GM12873 (cell line): ENCODE data around the gene ZFAND4.

Experiments
- TF ChIP-seq, protein P1 (sequence below): IDR thresholded peaks from 2 replicates; pipeline ENCODE4 v1.5.1; 2012; ENCODE audit warnings: low read depth, mild to moderate bottlenecking, moderate library complexity, low read length, control low read depth; ENCODE audit not compliant: insufficient read depth; ENCODE audit errors: missing control alignments

The ZFAND4 gene

DNA sequence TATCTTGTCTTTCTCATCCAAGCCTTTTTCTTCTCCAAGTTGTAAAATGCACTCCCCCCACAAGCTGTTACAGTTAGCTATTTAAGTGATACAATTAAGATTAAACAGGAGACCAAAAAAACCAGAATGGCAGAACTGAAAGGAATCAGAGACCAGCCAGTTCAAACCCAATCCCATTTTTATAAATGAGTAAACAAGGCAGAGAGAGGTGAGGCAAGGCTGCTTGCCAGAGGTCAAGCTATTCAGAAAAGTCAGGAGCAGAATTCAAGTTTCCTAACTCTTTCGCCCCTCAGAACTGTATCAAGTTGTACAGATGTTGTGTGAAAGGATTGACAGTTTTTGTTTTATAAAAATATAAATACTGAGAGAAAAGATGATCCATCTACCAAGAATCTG lies 90.2 kb downstream of the ZFAND4 start:
- TF ChIP-seq, protein P1, sequence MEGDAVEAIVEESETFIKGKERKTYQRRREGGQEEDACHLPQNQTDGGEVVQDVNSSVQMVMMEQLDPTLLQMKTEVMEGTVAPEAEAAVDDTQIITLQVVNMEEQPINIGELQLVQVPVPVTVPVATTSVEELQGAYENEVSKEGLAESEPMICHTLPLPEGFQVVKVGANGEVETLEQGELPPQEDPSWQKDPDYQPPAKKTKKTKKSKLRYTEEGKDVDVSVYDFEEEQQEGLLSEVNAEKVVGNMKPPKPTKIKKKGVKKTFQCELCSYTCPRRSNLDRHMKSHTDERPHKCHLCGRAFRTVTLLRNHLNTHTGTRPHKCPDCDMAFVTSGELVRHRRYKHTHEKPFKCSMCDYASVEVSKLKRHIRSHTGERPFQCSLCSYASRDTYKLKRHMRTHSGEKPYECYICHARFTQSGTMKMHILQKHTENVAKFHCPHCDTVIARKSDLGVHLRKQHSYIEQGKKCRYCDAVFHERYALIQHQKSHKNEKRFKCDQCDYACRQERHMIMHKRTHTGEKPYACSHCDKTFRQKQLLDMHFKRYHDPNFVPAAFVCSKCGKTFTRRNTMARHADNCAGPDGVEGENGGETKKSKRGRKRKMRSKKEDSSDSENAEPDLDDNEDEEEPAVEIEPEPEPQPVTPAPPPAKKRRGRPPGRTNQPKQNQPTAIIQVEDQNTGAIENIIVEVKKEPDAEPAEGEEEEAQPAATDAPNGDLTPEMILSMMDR = no peak

DNA sequence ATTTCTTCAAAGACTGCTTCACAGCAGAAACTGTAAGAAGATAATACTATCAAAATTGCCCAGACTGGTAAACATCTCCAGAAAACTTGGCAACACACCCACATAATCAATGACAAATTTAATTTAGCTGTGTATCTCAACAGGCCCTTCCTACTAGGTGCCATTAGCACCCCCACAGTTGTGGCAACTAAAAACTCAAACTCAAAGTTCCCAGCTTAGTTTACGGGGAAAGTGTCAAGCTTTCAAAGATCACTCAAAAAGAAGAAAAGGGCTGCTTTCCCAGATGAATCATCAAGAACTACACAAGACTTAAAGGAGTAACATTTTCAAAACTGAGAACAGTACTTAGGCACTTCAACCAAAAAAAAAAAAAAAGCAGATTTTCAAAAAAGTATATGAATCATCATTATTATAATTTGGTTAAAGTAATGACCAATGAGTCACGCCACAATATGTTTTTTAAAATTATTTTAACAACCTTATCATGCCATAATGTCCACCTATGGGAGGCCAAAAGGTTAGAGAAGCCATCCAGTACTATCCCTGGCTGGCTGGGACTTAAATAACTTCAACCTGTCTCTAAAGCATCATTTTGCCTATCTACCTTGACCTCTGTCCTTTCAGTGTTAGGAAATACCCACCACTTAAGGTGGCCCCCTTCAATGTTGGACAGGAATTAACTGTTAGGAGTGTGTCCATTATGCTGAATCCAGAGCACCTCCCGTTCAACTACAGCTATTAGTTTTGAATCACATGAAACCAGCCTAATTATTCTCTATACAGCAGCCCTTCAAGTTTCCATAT lies 90.8 kb downstream of the ZFAND4 start:
- TF ChIP-seq, protein P1 = no peak

DNA sequence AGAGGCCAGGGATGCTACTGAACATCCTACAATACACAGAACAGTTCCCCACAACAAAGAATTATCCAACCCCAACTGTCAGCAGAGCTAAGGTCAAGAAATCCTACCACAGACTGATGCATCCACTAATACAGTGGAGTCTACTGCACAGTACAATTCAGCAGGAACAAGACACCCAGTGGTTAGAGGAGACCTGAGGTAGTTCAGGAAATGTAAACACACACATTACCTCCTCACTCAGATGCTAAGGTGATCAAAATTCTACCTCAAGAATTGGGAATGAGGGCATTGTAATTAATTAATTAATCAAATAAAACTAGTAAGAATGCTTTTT lies 91.4 kb downstream of the ZFAND4 start:
- TF ChIP-seq, protein P1 = no peak

DNA sequence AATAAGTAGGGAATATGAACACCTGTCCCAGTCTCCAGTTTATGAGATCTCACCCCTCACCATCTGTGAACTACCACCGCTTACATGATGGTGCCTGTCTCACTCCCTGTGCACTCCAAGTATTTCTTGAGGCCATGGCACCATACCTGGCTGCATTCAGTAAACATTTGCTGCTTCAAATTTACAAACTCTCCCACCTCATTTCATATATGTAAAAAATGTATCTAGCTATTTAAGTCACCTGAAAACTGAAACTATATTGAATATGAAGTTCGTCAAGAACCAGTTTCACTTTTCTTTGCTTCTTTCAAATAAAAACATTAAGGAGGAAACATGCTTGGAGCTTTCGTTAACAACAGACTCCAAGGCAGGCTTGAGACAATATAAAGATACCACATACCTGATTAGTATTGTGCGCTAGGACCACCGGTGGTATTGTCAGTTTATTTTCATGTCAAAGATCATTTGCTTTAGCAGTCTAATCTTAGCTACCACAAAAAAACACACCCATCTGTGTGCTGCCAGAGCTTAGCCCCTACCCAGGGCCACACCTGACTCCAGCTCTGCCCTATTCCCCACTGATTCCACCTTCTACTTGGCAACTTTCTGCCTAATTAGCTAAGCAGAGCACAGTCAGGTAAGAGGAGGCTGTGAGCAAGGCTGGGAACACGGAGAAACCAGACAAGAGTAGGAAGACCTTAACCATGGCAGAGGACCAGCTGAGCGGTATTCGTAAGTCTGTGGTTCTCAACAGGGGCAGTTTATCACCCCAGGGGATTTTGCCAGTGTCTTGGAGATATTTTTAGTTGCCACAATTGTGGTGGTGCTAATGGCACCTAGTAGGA lies 92.0 kb downstream of the ZFAND4 start:
- TF ChIP-seq, protein P1 = no peak

DNA sequence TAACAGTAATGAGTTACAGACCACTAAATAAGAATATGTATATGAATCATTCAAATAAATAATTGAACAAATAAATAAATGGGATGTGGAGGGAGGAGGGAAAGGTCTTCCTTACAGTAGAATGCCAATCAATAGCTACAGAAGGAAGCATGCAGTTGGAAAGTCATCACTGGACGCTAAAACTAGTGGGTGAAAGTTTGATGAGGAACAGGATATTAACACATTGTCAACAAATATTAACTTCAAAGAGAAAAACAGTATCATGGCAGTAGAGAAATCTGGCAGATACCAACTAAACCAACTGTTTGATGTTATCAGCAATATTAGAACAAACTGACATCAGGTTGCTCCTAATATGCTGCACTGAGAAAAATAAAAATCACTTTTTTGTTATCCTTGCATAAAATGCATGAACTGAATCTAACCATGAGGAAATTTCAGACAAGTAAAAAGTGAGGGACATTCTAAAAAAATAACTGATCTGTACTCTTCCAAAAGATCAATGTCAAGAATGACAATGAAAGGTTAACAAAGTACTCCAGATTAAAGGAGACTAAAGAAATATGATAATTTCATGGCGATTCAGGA lies 94.1 kb downstream of the ZFAND4 start:
- TF ChIP-seq, protein P1 = no peak

DNA sequence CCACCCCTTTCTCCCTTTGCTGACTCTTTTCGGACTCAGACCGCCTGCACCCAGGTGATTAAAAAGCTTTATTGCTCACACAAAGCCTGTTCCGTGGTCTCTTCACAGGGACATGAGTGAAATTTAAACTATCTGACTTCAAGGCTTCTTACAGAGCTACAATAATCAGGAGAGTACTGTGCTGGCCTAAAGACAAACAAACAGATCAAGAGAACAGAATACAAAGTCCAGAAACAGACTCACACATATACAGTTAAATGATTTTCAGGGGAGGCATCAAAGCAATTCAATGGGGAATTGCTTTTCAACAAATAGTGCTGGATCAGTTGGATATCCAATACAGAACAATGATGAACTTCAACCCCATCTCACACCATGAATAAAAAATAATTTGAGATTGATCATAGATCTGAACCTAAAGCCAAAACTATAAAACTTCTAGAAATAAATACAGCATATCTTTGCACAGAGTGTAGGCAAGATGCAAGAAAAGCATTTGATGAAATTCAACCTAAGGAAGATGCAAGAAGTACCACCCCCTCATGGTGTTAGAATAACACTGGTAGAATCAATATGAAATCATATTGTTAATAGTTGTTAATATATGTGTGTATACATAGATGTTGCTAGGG lies 96.5 kb downstream of the ZFAND4 start:
- TF ChIP-seq, protein P1 = no peak

DNA sequence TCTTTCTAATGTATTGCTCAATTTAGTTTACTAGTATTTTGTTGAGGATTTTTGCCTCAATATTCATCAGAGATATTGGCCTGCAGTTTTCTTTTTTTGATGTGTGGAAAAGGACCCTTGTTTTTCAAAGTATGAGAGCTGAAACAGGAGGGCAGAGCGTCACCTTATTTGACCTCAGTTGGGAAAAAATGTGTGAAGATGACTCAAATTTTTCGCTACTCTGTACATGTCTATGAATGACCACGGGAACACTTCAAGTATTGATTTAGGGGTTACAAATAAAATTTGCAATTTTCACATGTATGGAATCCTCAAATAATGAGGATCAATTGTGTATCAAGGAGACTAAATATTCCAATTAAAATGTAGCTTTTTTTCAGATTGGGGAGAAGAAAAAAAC lies 103.1 kb downstream of the ZFAND4 start:
- TF ChIP-seq, protein P1 = no peak
